PC-9 (cell line): ENCODE results near the gene KPNB1. TPM values are rescaled to one million over a fixed set of nuclear protein-coding genes. Genes with fewer than 3 reads are reported as not detected.

ENCODE experiments used
- BruUV-seq: library from RNA; stranded (reverse); fragments of 400-500 nt; replicated peaks from 2 replicates; lab custom pipeline; 2021; lab: Mats Ljungman, UMichigan
- CTCF ChIA-PET: fragments of 300-600 bp; sonication (Branson Sonifier 250); formaldehyde crosslinking; loops from one replicate; lab custom pipeline; 2022; ENCODE audit warnings: antibody characterized with exemption; lab: Charles Lee
- POLR2A ChIA-PET: fragments of 300-600 bp; sonication (Branson Sonifier 250); formaldehyde crosslinking; loops from one replicate; lab custom pipeline; 2022; ENCODE audit warnings: antibody characterized with exemption; ENCODE audit not compliant: unreplicated experiment; lab: Charles Lee
- DNase-seq, 2 experiments: peaks; one replicate each; pipeline versions ENCODE4 v3.0.0 to v3.0.0-alpha.2; 2015 to 2022; ENCODE audit warnings: mixed read lengths in 1 of 2
- H2AFZ ChIP-seq: fragments of 200-600 bp; sonication (generic); 2 replicates; pipeline ENCODE4 v1.8.1; 2017; ENCODE audit warnings: antibody characterized with exemption
- H3F3A ChIP-seq: fragments of 200-600 bp; sonication (generic); 2 replicates; pipeline ENCODE4 v1.8.1; 2017; ENCODE audit warnings: antibody characterized with exemption, mild to moderate bottlenecking, low read depth; ENCODE audit not compliant: insufficient read depth
- H3K27ac ChIP-seq: fragments of 200-600 bp; sonication (generic); 2 replicates; pipeline ENCODE4 v1.6.1; 2016; ENCODE audit warnings: mixed run types
- H3K27me3 ChIP-seq: fragments of 200-600 bp; sonication (generic); 2 replicates; pipeline ENCODE4 v1.6.1; 2016; ENCODE audit warnings: low read depth, mixed run types; ENCODE audit not compliant: insufficient read depth
- H3K36me3 ChIP-seq: fragments of 200-600 bp; sonication (generic); 2 replicates; pipeline ENCODE4 v1.6.1; 2016; ENCODE audit warnings: low read depth, mixed run types
- H3K4me1 ChIP-seq: fragments of 200-600 bp; sonication (generic); replicated peaks from 2 replicates; pipeline ENCODE4 v1.6.1; 2016; ENCODE audit warnings: mixed run types; ENCODE audit not compliant: insufficient read depth
- H3K4me2 ChIP-seq: fragments of 200-600 bp; sonication (generic); 2 replicates; pipeline ENCODE4 v1.6.1; 2017; ENCODE audit warnings: mixed run types
- H3K4me3 ChIP-seq: fragments of 200-600 bp; sonication (generic); 2 replicates; pipeline ENCODE4 v1.6.1; 2016; ENCODE audit warnings: mixed run types
- H3K79me2 ChIP-seq: fragments of 200-600 bp; sonication (generic); 2 replicates; pipeline ENCODE4 v1.6.1; 2017; ENCODE audit warnings: low read depth, mixed run types
- H3K9me2 ChIP-seq: fragments of 200-600 bp; sonication (generic); 2 replicates; pipeline ENCODE4 v1.8.1; 2017; ENCODE audit warnings: mild to moderate bottlenecking; ENCODE audit not compliant: insufficient read depth
- H3K9me3 ChIP-seq: fragments of 200-600 bp; sonication (generic); 2 replicates; pipeline ENCODE4 v1.8.1; 2016; ENCODE audit warnings: low read depth; ENCODE audit not compliant: insufficient read depth
- H4K20me1 ChIP-seq: fragments of 200-600 bp; sonication (generic); 2 replicates; pipeline ENCODE4 v1.8.1; 2017; ENCODE audit not compliant: insufficient read depth
- CTCF ChIP-seq: fragments of 200-600 bp; sonication (generic); conservative IDR thresholded peaks from 2 replicates; pipeline ENCODE4 v1.6.1; 2017; ENCODE audit warnings: mixed run types, antibody characterized with exemption, mild to moderate bottlenecking, moderate library complexity
- EZH2 ChIP-seq: fragments of 200-600 bp; sonication (generic); IDR thresholded peaks from 2 replicates; pipeline ENCODE4 v1.8.0; 2017; ENCODE audit warnings: antibody characterized with exemption, low read depth
- intact Hi-C: fragments of 100-400 bp; cut with micrococcal nuclease; formaldehyde crosslinking; loops from one replicate; pipeline ENCODE4 v1.10.0; 2022; ENCODE audit not compliant: unreplicated experiment
- total RNA-seq: library from RNA; stranded (reverse); gene quantifications from 2 replicates; pipeline ENCODE4 v1.2.3, GENCODE V29; 2021

The KPNB1 gene
- total RNA-seq, 1 experiment from 2014 or later = 306 TPM

- H4K20me1 ChIP-seq = peaks cover 80% of the 10 kb centered on the region
- H3K4me3 ChIP-seq = no peak overlapping the region
- no TSS peak for BruUV-seq
- no peak overlapping the region for H3K4me2 ChIP-seq
- ChIA-PET POLR2A (interaction anchor here (0.5 to 1.1 kb wide), 4 partner anchors 26 to 265 kb away, joined by 3 to 16 read pairs (median 4); no protein-coding TSS in a partner anchor), CTCF (interaction anchor here (0.6 kb wide), 1 partner anchor 656 kb away, joined by 3 read pairs; no protein-coding TSS in a partner anchor)
- no peak overlapping the region for H3K27ac ChIP-seq
- no peak for TF ChIP-seq EZH2
- peaks cover 20% of the 10 kb centered on the region for H3K4me1 ChIP-seq
- peaks cover 78% of the 10 kb centered on the region for H3K36me3 ChIP-seq
- intact Hi-C loops = no loop called here
- peaks cover 82% of the 10 kb centered on the region for H3K79me2 ChIP-seq
- no peaks in the 10 kb centered on the region for H3K9me3 ChIP-seq
- H3K9me2 ChIP-seq = no peaks in the 10 kb centered on the region
- H2AFZ ChIP-seq = no peak overlapping the region
- peaks cover 62% of the 10 kb centered on the region for H3F3A ChIP-seq
- DNase-seq = no peak
- no peaks in the 10 kb centered on the region for H3K27me3 ChIP-seq
Observed at GRCh38 chr17:47654991-47655390, 5.3 kb downstream of the KPNB1 start.

GRCh38 chr17:47660064-47660492 is 10.4 kb downstream of the KPNB1 start:
- no TSS peak for BruUV-seq
- no peak overlapping the region for H2AFZ ChIP-seq
- DNase-seq = no peak
- peaks cover 86% of the 10 kb centered on the region for H3F3A ChIP-seq
- peaks cover 77% of the 10 kb centered on the region for H3K36me3 ChIP-seq
- H3K9me3 ChIP-seq = no peaks in the 10 kb centered on the region
- ChIA-PET POLR2A (interaction anchor here (0.9 kb wide), 1 partner anchor 246 kb away, joined by 5 read pairs; no protein-coding TSS in a partner anchor), CTCF (no interaction called here)
- H3K4me1 ChIP-seq = no peaks in the 10 kb centered on the region
- H3K79me2 ChIP-seq = peaks cover 54% of the 10 kb centered on the region
- no peak overlapping the region for H3K4me2 ChIP-seq
- TF ChIP-seq CTCF (no peak), EZH2 (no peak)
- H3K27me3 ChIP-seq = no peaks in the 10 kb centered on the region
- H4K20me1 ChIP-seq = peaks cover 91% of the 10 kb centered on the region
- H3K9me2 ChIP-seq = no peaks in the 10 kb centered on the region
- no peak overlapping the region for H3K27ac ChIP-seq
- intact Hi-C loops = no loop called here
- no peak overlapping the region for H3K4me3 ChIP-seq

- Histone ChIP-seq H3K36me3 (peaks cover 79% of the 10 kb centered on the region), H2AFZ (no peak overlapping the region), H4K20me1 (peaks cover 84% of the 10 kb centered on the region), H3F3A (peaks cover 81% of the 10 kb centered on the region), H3K9me3 (no peaks in the 10 kb centered on the region), H3K4me1 (no peaks in the 10 kb centered on the region), H3K4me3 (no peak overlapping the region), H3K27ac (no peak overlapping the region), H3K79me2 (peaks cover 42% of the 10 kb centered on the region), H3K27me3 (no peaks in the 10 kb centered on the region), H3K9me2 (no peaks in the 10 kb centered on the region), H3K4me2 (no peak overlapping the region)
- peak; percentile 41 to 50 for DNase-seq
- CTCF ChIA-PET = interaction anchor here (0.5 to 0.6 kb wide), 2 partner anchors 19 kb away, joined by 3 to 4 read pairs; no protein-coding TSS in a partner anchor
- intact Hi-C loops = no loop called here
- POLR2A ChIA-PET = no interaction called here
- TF ChIP-seq EZH2 (no peak), CTCF (peak; percentile 91)
- BruUV-seq = no TSS peak
Observed at GRCh38 chr17:47663912-47664623, 14.3 kb downstream of the KPNB1 start.
